GM18861 (cell line): ENCODE data around the gene RNF151.

Experiments
- ATAC-seq: cut with Tn5 transposase; IDR thresholded peaks from one replicate; pipeline ENCODE4 v1.9.1; 2021; ENCODE audit not compliant: unreplicated experiment

RNF151 gene

GRCh38 chr16:1991135-1991551 is 24.5 kb downstream of the RNF151 start:
- no peak for ATAC-seq

GRCh38 chr16:1991588-1991947 is 24.9 kb downstream of the RNF151 start:
- ATAC-seq, result no peak

- ATAC-seq, result no peak
Measured at GRCh38 chr16:1991948-1992703, 25.5 kb downstream of the RNF151 start.

- no peak for ATAC-seq
Measured at GRCh38 chr16:1992704-1993317, 26.2 kb downstream of the RNF151 start.

GRCh38 chr16:1993731-1994131 is 27.1 kb downstream of the RNF151 start:
- no peak for ATAC-seq

GRCh38 chr16:1997494-1998359 is 31.1 kb downstream of the RNF151 start:
- ATAC-seq, result no peak

- ATAC-seq, result no peak
Measured at GRCh38 chr16:1998360-1998835, 31.7 kb downstream of the RNF151 start.

GRCh38 chr16:1998852-1999801 is 32.5 kb downstream of the RNF151 start:
- ATAC-seq, result no peak

GRCh38 chr16:1999866-2000514 is 33.3 kb downstream of the RNF151 start:
- ATAC-seq, result no peak

GRCh38 chr16:2001035-2001434 is 34.4 kb downstream of the RNF151 start:
- ATAC-seq, result no peak

GRCh38 chr16:2001456-2002355 is 35.0 kb downstream of the RNF151 start:
- no peak for ATAC-seq

GRCh38 chr16:2002406-2003230 is 36.0 kb downstream of the RNF151 start:
- ATAC-seq, result no peak

- no peak for ATAC-seq
Measured at GRCh38 chr16:2003231-2003826, 36.7 kb downstream of the RNF151 start.

GRCh38 chr16:2003827-2004641 is 37.4 kb downstream of the RNF151 start:
- peak; percentile 62 for ATAC-seq

GRCh38 chr16:2004795-2005517 is 38.3 kb downstream of the RNF151 start:
- no peak for ATAC-seq

GRCh38 chr16:2005646-2006045 is 39.0 kb downstream of the RNF151 start:
- no peak for ATAC-seq
